Activated T-helper 1 cell treated with anti-CD3 and anti-CD28 coated beads, Interleukin-12 subunit alpha, Interleukin-12 subunit beta, Interleukin-2, Interleukin-4 antibody, amounts not matched to agents 30 ng/mL and 10 ng/mL and 1 ng/mL, durations not matched to agents 14 hours and 24 hours and 36 hours (primary cell): ENCODE results near the gene NRXN3. TPM values are rescaled to one million over a fixed set of nuclear protein-coding genes. Genes with fewer than 3 reads are reported as not detected.

Source experiments
- DNase-seq: peaks from one replicate; pipeline ENCODE4 v3.0.0; 2021; ENCODE audit warnings: low spot score
- H3K27ac Mint-ChIP-seq: one replicate; pipeline ENCODE4 v1.8.0; 2021; ENCODE audit warnings: mild to moderate bottlenecking, mixed read lengths
- H3K27me3 Mint-ChIP-seq: one replicate; pipeline ENCODE4 v1.8.0; 2022; ENCODE audit warnings: mild to moderate bottlenecking, moderate library complexity, mixed read lengths; ENCODE audit not compliant: insufficient read depth
- H3K36me3 Mint-ChIP-seq: one replicate; pipeline ENCODE4 v1.8.0; 2021; ENCODE audit warnings: low read depth, mixed read lengths
- H3K4me1 Mint-ChIP-seq: one replicate; pipeline ENCODE4 v1.8.0; 2021; ENCODE audit warnings: low read depth, mixed read lengths
- H3K4me3 Mint-ChIP-seq: one replicate; pipeline ENCODE4 v1.8.0; 2021; ENCODE audit warnings: mild to moderate bottlenecking, moderate library complexity, mixed read lengths
- H3K9me3 Mint-ChIP-seq: one replicate; pipeline ENCODE4 v1.8.0; 2021; ENCODE audit warnings: mixed read lengths
- intact Hi-C: fragments of 100-400 bp; cut with micrococcal nuclease; formaldehyde crosslinking; loops from one replicate; pipeline ENCODE4 v1.15.1; 2024
- total RNA-seq: library from RNA; stranded (reverse); gene quantifications from 2 replicates; pipeline ENCODE4 v1.2.3, GENCODE V29; 2022

NRXN3 gene
- total RNA-seq, 1 donor from 2014 or later, result not detected

GRCh38 chr14:78181270-78181669, 11.1 kb downstream of the NRXN3 start:
- intact Hi-C loops, result no loop called here
- no peaks in the 10 kb centered on the region for H3K36me3 Mint-ChIP-seq

GRCh38 chr14:78182722-78183121, 12.5 kb downstream of the NRXN3 start:
- H3K4me1 Mint-ChIP-seq, result no peaks in the 10 kb centered on the region
- peaks cover 1% of the 10 kb centered on the region for H3K27me3 Mint-ChIP-seq
- intact Hi-C loops, result no loop called here
- H3K4me3 Mint-ChIP-seq, result no peak overlapping the region
- H3K9me3 Mint-ChIP-seq, result no peaks in the 10 kb centered on the region
- H3K27ac Mint-ChIP-seq, result no peak overlapping the region
- no peaks in the 10 kb centered on the region for H3K36me3 Mint-ChIP-seq
- DNase-seq, result no peak

More at GRCh38 chr14:78181270-78181669, 11.1 kb downstream of the NRXN3 start:
- no peak for DNase-seq
- H3K9me3 Mint-ChIP-seq, result no peaks in the 10 kb centered on the region
- no peak overlapping the region for H3K4me3 Mint-ChIP-seq
- no peak overlapping the region for H3K27ac Mint-ChIP-seq
- peaks cover 1% of the 10 kb centered on the region for H3K27me3 Mint-ChIP-seq
- no peaks in the 10 kb centered on the region for H3K4me1 Mint-ChIP-seq

GRCh38 chr14:78184157-78184556, 14.0 kb downstream of the NRXN3 start:
- intact Hi-C loops, result no loop called here
- Mint-ChIP-seq H3K27ac (no peak overlapping the region), H3K4me1 (no peaks in the 10 kb centered on the region), H3K9me3 (no peaks in the 10 kb centered on the region), H3K27me3 (peaks cover 1% of the 10 kb centered on the region), H3K4me3 (no peak overlapping the region), H3K36me3 (no peaks in the 10 kb centered on the region)
- no peak for DNase-seq

- intact Hi-C loops, result no loop called here
- Mint-ChIP-seq H3K27ac (no peak overlapping the region), H3K36me3 (no peaks in the 10 kb centered on the region), H3K4me1 (no peaks in the 10 kb centered on the region), H3K9me3 (no peaks in the 10 kb centered on the region), H3K4me3 (no peak overlapping the region), H3K27me3 (peaks cover 1% of the 10 kb centered on the region)
- DNase-seq, result no peak
Observed at GRCh38 chr14:78186277-78186676, 16.1 kb downstream of the NRXN3 start.

GRCh38 chr14:78188882-78189281, 18.7 kb downstream of the NRXN3 start:
- DNase-seq, result no peak
- Mint-ChIP-seq H3K4me1 (no peaks in the 10 kb centered on the region), H3K4me3 (no peak overlapping the region), H3K27me3 (no peaks in the 10 kb centered on the region), H3K36me3 (no peaks in the 10 kb centered on the region), H3K9me3 (no peaks in the 10 kb centered on the region), H3K27ac (no peak overlapping the region)
- intact Hi-C loops, result no loop called here

GRCh38 chr14:78195431-78195830, 25.3 kb downstream of the NRXN3 start:
- Mint-ChIP-seq H3K27me3 (no peaks in the 10 kb centered on the region), H3K27ac (no peak overlapping the region), H3K4me1 (no peaks in the 10 kb centered on the region), H3K36me3 (no peaks in the 10 kb centered on the region), H3K4me3 (no peak overlapping the region), H3K9me3 (peaks cover 4% of the 10 kb centered on the region)
- no peak for DNase-seq
- intact Hi-C loops, result no loop called here

- Mint-ChIP-seq H3K36me3 (no peaks in the 10 kb centered on the region), H3K4me3 (no peak overlapping the region)
- intact Hi-C loops, result no loop called here
Observed at GRCh38 chr14:78196323-78196722, 26.1 kb downstream of the NRXN3 start.

GRCh38 chr14:78197051-78197450, 26.9 kb downstream of the NRXN3 start:
- Mint-ChIP-seq H3K36me3 (no peaks in the 10 kb centered on the region), H3K9me3 (peaks cover 4% of the 10 kb centered on the region), H3K4me1 (peaks cover 8% of the 10 kb centered on the region), H3K27me3 (no peaks in the 10 kb centered on the region), H3K4me3 (no peak overlapping the region), H3K27ac (no peak overlapping the region)
- no peak for DNase-seq
- intact Hi-C loops, result no loop called here

More at GRCh38 chr14:78196323-78196722, 26.1 kb downstream of the NRXN3 start:
- no peak for DNase-seq
- Mint-ChIP-seq H3K27ac (no peak overlapping the region), H3K9me3 (peaks cover 4% of the 10 kb centered on the region), H3K4me1 (peaks cover under 1% of the 10 kb centered on the region), H3K27me3 (no peaks in the 10 kb centered on the region)

GRCh38 chr14:78202163-78202562, 32.0 kb downstream of the NRXN3 start:
- intact Hi-C loops, result no loop called here
- H3K27me3 Mint-ChIP-seq, result peaks cover 3% of the 10 kb centered on the region
- no peak overlapping the region for H3K27ac Mint-ChIP-seq
- no peak overlapping the region for H3K4me3 Mint-ChIP-seq
- H3K9me3 Mint-ChIP-seq, result no peaks in the 10 kb centered on the region
- H3K4me1 Mint-ChIP-seq, result peaks cover 14% of the 10 kb centered on the region
- no peak for DNase-seq
- no peaks in the 10 kb centered on the region for H3K36me3 Mint-ChIP-seq

- Mint-ChIP-seq H3K4me1 (peaks cover 14% of the 10 kb centered on the region), H3K9me3 (no peaks in the 10 kb centered on the region), H3K4me3 (no peak overlapping the region), H3K27me3 (peaks cover 3% of the 10 kb centered on the region), H3K36me3 (no peaks in the 10 kb centered on the region), H3K27ac (no peak overlapping the region)
- intact Hi-C loops, result no loop called here
- no peak for DNase-seq
Observed at GRCh38 chr14:78202976-78203375, 32.8 kb downstream of the NRXN3 start.

GRCh38 chr14:78207414-78207813, 37.2 kb downstream of the NRXN3 start:
- Mint-ChIP-seq H3K9me3 (peaks cover 4% of the 10 kb centered on the region), H3K4me3 (no peak overlapping the region), H3K27ac (no peak overlapping the region), H3K36me3 (no peaks in the 10 kb centered on the region), H3K27me3 (peaks cover 4% of the 10 kb centered on the region), H3K4me1 (peaks cover 3% of the 10 kb centered on the region)
- intact Hi-C loops, result no loop called here
- no peak for DNase-seq

GRCh38 chr14:78220273-78220672, 50.1 kb downstream of the NRXN3 start:
- Mint-ChIP-seq H3K9me3 (no peaks in the 10 kb centered on the region), H3K4me1 (no peaks in the 10 kb centered on the region), H3K4me3 (no peak overlapping the region), H3K36me3 (no peaks in the 10 kb centered on the region), H3K27ac (no peak overlapping the region), H3K27me3 (no peaks in the 10 kb centered on the region)
- intact Hi-C loops, result no loop called here
- no peak for DNase-seq

- Mint-ChIP-seq H3K36me3 (no peaks in the 10 kb centered on the region), H3K27ac (no peak overlapping the region), H3K27me3 (no peaks in the 10 kb centered on the region), H3K4me3 (no peak overlapping the region), H3K9me3 (peaks cover 3% of the 10 kb centered on the region), H3K4me1 (no peaks in the 10 kb centered on the region)
- no peak for DNase-seq
- intact Hi-C loops, result no loop called here
Observed at GRCh38 chr14:78222746-78223145, 52.6 kb downstream of the NRXN3 start.
